Gastroesophageal sphincter (tissue), 4 donors: Measurements from ENCODE around the gene SPATA46. TPM values are rescaled to one million over a fixed set of nuclear protein-coding genes. Genes with fewer than 3 reads are reported as not detected.
"Not testable (repeated sequence)": the region's sequence is repeated elsewhere in the genome, so short reads cannot be mapped to it uniquely, and the experiment has no call there.

Source experiments
- ATAC-seq: fragments of 150-250 bp; one replicate; pipeline ENCODE4 v1.9.1; 2016; ENCODE audit warnings: mild to moderate bottlenecking, moderate library complexity
- H3K27ac ChIP-seq, 4 donors: fragments of 200-600 bp; sonication (generic) in 3 of 4; 1 replicate in 3 of 4; 2 replicates in 1 of 4; pipeline ENCODE4 v1.5.1; 2016 to 2019
- H3K27me3 ChIP-seq: fragments of 200-600 bp; sonication (generic); one replicate; pipeline ENCODE4 v1.5.1; 2019
- H3K36me3 ChIP-seq, 2 donors: fragments of 200-600 bp; sonication (generic); one replicate each; pipeline ENCODE4 v1.5.1; 2019; ENCODE audit warnings: control low read depth in 1 of 2
- H3K4me1 ChIP-seq, 3 donors: fragments of 200-600 bp; sonication (generic); 1 replicate in 2 of 3; 2 replicates in 1 of 3; pipeline ENCODE4 v1.5.1; 2016 to 2019; ENCODE audit warnings: control low read depth in 2 of 3
- H3K4me3 ChIP-seq, 2 donors: fragments of 200-600 bp; sonication (generic); one replicate each; pipeline ENCODE4 v1.5.1; 2019; ENCODE audit warnings: mild to moderate bottlenecking in 1 of 2, moderate library complexity in 1 of 2
- H3K9me3 ChIP-seq, 3 donors: fragments of 200-600 bp; sonication (generic); one replicate each; pipeline ENCODE4 v1.5.1; 2017 to 2019; ENCODE audit warnings: control low read depth in 2 of 3
- CTCF ChIP-seq, 4 experiments: fragments of 200-600 bp in 2 of 4; fragments of 450-650 bp in 2 of 4; sonication (generic) in 1 of 4; IDR thresholded peaks; one replicate each; pipeline ENCODE4 v1.5.1; 2017 to 2019; ENCODE audit warnings: antibody characterized with exemption in 4 of 4, mild to moderate bottlenecking in 2 of 4, moderate library complexity in 2 of 4
- EP300 ChIP-seq: sonication (generic); formaldehyde crosslinking; IDR thresholded peaks from one replicate; pipeline ENCODE4 v1.6.1; 2017; ENCODE audit warnings: antibody characterized with exemption, mild to moderate bottlenecking
- POLR2A ChIP-seq, 2 donors: fragments of 450-650 bp; IDR thresholded peaks; one replicate each; pipeline ENCODE4 v1.6.1; 2017; ENCODE audit warnings: antibody characterized with exemption in 2 of 2, mild to moderate bottlenecking in 2 of 2, moderate library complexity in 1 of 2
- POLR2AphosphoS5 ChIP-seq: sonication (generic); formaldehyde crosslinking; IDR thresholded peaks from one replicate; pipeline ENCODE4 v1.6.1; 2017; ENCODE audit warnings: antibody characterized with exemption
- WGBS, 2 donors: methylation state at CpG; one replicate each; pipeline ENCODE4 v1.1.5; 2018; ENCODE audit warnings: low coverage in 1 of 2; 5-methylcytosine and 5-hydroxymethylcytosine counted together
- total RNA-seq, 4 donors: library from RNA; depleted of rRNA; stranded (reverse); fragments of >200 nt; gene quantifications; one replicate each; pipeline ENCODE4 v1.1.0, GENCODE V29; 2016

The SPATA46 gene
- total RNA-seq, 4 donors from 2014 or later, result not detected

- no peak for ATAC-seq
- TF ChIP-seq EP300 (no peak), CTCF (IDR thresholded peaks at IDR 0.05) (no peak), POLR2AphosphoS5 (no peak), POLR2A (IDR thresholded peaks at IDR 0.05) (no peak)
- Histone ChIP-seq H3K4me3 (no peak overlapping the region), H3K27ac (no peak overlapping the region), H3K4me1 (no peaks in the 10 kb centered on the region), H3K9me3 (no peaks in the 10 kb centered on the region), H3K36me3 (peaks cover 0 to 36% of the 10 kb centered on the region in 2 donors), H3K27me3 (no peaks in the 10 kb centered on the region)
- WGBS, 2 donors, result 73 to 91% methylated on average over 8 to 9 of the region's 10 CpGs
Observed at GRCh38 chr1:162359523-162360236, 17.0 kb downstream of the SPATA46 start.

GRCh38 chr1:162358928-162359327, 17.7 kb downstream of the SPATA46 start:
- no peak for TF ChIP-seq EP300
- TF ChIP-seq POLR2A (IDR thresholded peaks at IDR 0.05), result no peak
- Histone ChIP-seq H3K4me1 (no peaks in the 10 kb centered on the region), H3K27me3 (no peaks in the 10 kb centered on the region), H3K36me3 (peaks cover 0 to 36% of the 10 kb centered on the region in 2 donors), H3K27ac (no peak overlapping the region), H3K9me3 (no peaks in the 10 kb centered on the region), H3K4me3 (no peak overlapping the region)
- no peak for ATAC-seq
- 100% methylated on average over 1 of the region's 1 CpG for WGBS, 2 donors

GRCh38 chr1:162357681-162358266, 18.9 kb downstream of the SPATA46 start:
- Histone ChIP-seq H3K36me3 (peaks cover 0 to 36% of the 10 kb centered on the region in 2 donors), H3K4me1 (no peaks in the 10 kb centered on the region), H3K9me3 (no peaks in the 10 kb centered on the region), H3K27ac (no peak overlapping the region), H3K27me3 (no peaks in the 10 kb centered on the region), H3K4me3 (no peak overlapping the region)
- WGBS, 2 donors, result 77 to 88% methylated on average over 2 of the region's 5 CpGs
- no peak for ATAC-seq
- peak in 1 of 4 experiments; percentile 25 for TF ChIP-seq CTCF (IDR thresholded peaks at IDR 0.05)
- TF ChIP-seq POLR2A (IDR thresholded peaks at IDR 0.05), result no peak

- no peaks in the 10 kb centered on the region for H3K4me1 ChIP-seq
- H3K27me3 ChIP-seq, result no peaks in the 10 kb centered on the region
- 84% methylated on average over 3 of the region's 5 CpGs; no CpG with 5 or more reads in 1 of the 2 donors for WGBS, 2 donors
- H3K27ac ChIP-seq, result no peak overlapping the region
- H3K9me3 ChIP-seq, result no peaks in the 10 kb centered on the region
- ATAC-seq, result no peak
- TF ChIP-seq EP300, result no peak
- TF ChIP-seq POLR2AphosphoS5, result no peak
- TF ChIP-seq CTCF (IDR thresholded peaks at IDR 0.05), result no peak
- TF ChIP-seq POLR2A (IDR thresholded peaks at IDR 0.05), result no peak
- peaks cover 0 to 32% of the 10 kb centered on the region in 2 donors for H3K36me3 ChIP-seq
- no peak overlapping the region for H3K4me3 ChIP-seq
Observed at GRCh38 chr1:162353702-162354101, 23.0 kb downstream of the SPATA46 start.

GRCh38 chr1:162353078-162353477, 23.6 kb downstream of the SPATA46 start:
- Histone ChIP-seq H3K27ac (no peak overlapping the region), H3K4me3 (no peak overlapping the region), H3K9me3 (no peaks in the 10 kb centered on the region), H3K4me1 (no peaks in the 10 kb centered on the region), H3K27me3 (no peaks in the 10 kb centered on the region), H3K36me3 (peaks cover 0 to 31% of the 10 kb centered on the region in 2 donors)
- TF ChIP-seq EP300 (no peak), POLR2AphosphoS5 (no peak), CTCF (IDR thresholded peaks at IDR 0.05) (no peak), POLR2A (IDR thresholded peaks at IDR 0.05) (no peak)
- WGBS, 2 donors, result 81% methylated on average over 9 of the region's 9 CpGs; no CpG with 5 or more reads in 1 of the 2 donors
- no peak for ATAC-seq

GRCh38 chr1:162351874-162352273, 24.8 kb downstream of the SPATA46 start:
- not testable (repeated sequence) for H3K4me3 ChIP-seq, H3K27ac ChIP-seq, H3K4me1 ChIP-seq, ATAC-seq, H3K9me3 ChIP-seq, H3K27me3 ChIP-seq
- peaks cover 0 to 20% of the 10 kb centered on the region in 2 donors for H3K36me3 ChIP-seq
- 88 to 100% methylated on average over 1 to 3 of the region's 4 CpGs for WGBS, 2 donors
